ENCODE data around the gene ADNP.
"Not testable (repeated sequence)": the region's sequence is repeated elsewhere in the genome, so short reads cannot be mapped to it uniquely, and the experiment has no call there.

The ADNP gene

GRCh38 chr20:50903353-50904051 lies 27.7 kb downstream of the ADNP start:
- DNase-seq (ENCODE audit: low read depth in 4 of 4, low spot score in 1 of 4), result no peak

- DNase-seq (ENCODE audit: low read depth in 4 of 4, low spot score in 1 of 4), result no peak
Measured at GRCh38 chr20:50901301-50901700, 29.9 kb downstream of the ADNP start.

DNA sequence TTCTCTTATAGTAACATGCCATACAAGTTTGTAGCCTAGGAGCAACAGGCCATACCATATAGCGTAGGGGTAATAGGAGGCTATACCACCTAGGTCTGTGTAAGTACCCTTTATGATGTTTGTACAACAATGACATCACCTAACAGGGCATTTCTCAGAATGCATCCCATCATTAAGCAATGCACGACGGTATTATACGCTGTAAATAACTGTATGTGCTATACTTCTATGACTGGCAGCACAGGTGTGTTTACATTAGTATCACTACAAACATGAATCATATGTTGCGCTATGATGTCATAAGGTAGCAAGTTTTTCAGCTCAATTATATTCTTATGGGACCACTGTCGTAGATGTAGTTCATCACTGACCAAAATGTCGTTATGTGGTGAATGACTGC lies 31.0 kb downstream of the ADNP start:
- DNase-seq (ENCODE audit: low read depth in 4 of 4, low spot score in 1 of 4), result no peak

- no peak for DNase-seq (ENCODE audit: low read depth in 4 of 4, low spot score in 1 of 4)
Measured at GRCh38 chr20:50898475-50898874, 32.8 kb downstream of the ADNP start.

GRCh38 chr20:50895111-50895830 lies 36.0 kb downstream of the ADNP start:
- no peak for DNase-seq (ENCODE audit: low read depth in 4 of 4, low spot score in 1 of 4)

GRCh38 chr20:50893620-50894019 lies 37.6 kb downstream of the ADNP start:
- DNase-seq (ENCODE audit: low read depth in 4 of 4, low spot score in 1 of 4), result no peak

GRCh38 chr20:50892394-50892793 lies 38.8 kb downstream of the ADNP start:
- DNase-seq (ENCODE audit: low read depth in 4 of 4, low spot score in 1 of 4), result no peak

GRCh38 chr20:50891138-50891537 lies 40.1 kb downstream of the ADNP start:
- no peak for DNase-seq (ENCODE audit: low read depth in 4 of 4, low spot score in 1 of 4)

DNA sequence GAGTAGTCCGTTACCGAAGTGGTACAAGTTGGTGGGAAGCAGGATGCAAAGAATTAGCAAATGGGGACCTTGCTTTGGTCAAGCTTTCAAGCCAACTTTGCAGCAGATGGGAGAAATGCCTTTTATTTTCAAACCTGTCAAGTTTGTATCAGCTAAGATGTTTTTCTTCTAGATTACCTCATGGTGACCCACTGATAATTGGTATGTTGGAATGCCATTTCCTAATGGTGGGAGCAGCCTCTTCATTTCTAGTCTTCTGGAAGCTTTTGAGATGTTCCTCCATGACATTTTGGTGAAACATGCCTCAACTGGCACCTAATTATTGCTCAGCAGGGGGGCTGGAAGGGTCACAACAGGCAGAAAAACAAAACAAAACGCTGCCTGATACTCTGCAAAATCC lies 43.7 kb downstream of the ADNP start:
- DNase-seq (ENCODE audit: low read depth in 4 of 4, low spot score in 1 of 4), result no peak

DNA sequence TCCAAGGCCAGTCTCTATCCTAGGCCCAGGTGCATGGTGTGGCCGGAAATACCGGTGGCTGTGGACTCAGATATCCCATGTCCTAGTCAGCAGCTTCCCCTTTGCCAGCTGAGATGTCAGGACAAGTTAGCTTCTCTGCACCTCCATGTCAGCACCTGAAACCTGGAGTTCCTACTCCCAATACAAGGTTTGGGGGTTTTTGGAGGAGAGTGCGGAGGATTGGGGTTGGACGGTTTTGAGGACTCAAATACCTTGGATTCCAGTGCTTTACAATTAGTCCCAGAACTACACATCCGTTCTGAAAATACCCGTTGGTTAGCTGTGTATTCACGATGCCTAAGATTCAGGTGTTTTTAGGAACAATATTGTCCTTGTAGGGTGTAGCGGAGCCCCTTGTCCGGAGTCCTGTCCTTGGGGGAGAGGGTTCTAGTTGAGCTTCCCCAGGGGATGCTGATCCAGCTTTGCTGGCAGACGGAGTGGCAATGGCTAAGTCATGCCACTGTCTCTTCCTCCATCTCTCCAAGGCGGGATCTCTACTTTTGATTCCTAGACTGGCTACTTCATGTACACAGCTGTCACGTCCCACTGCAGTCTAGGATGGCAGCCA lies 45.0 kb downstream of the ADNP start:
- DNase-seq (ENCODE audit: low read depth in 4 of 4, low spot score in 1 of 4), result no peak

DNA sequence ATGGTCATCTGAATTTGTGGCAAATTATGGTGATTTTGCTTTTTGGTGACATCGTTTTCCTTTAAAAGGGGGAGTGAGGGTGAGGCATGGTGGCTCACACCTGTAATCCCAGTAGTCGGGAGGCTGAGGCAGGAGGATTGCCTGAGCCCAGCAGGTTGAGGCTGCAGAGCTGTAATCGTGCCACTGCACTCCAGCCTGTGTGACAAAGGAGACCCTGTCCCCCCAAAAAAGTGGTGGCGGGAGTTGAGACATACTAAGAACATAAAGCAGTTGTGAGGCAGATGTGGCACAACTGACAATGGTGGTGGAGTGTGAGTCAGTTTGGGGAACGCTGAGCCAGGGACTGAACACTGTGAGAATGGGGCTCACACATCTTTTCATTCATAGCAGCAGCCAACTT lies 45.5 kb downstream of the ADNP start:
- DNase-seq (ENCODE audit: low read depth in 4 of 4, low spot score in 1 of 4), result no peak

DNA sequence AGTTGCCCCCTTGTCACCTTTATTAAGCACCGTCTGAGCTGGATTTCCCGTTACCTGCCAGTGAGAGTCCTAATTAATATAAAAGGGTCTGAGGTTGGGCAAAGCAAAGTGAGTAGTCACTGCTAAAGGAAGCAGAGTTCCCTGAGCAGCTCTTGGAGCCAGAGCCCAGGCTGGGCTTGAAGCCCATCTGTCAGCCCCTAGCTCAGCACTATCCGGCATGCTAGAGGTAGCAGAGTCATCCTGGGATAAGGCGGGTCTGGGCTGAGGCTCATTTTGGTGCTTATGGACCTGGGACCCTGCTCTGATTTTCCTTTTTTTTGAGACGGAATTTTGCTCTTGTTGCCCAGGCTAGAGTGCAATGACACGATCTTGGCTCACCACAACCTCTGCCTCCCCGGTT lies 46.2 kb downstream of the ADNP start:
- DNase-seq (ENCODE audit: low read depth in 4 of 4, low spot score in 1 of 4), result no peak

- no peak for DNase-seq (ENCODE audit: low read depth in 4 of 4, low spot score in 1 of 4)
Measured at GRCh38 chr20:50883856-50884255, 47.4 kb downstream of the ADNP start.

DNA sequence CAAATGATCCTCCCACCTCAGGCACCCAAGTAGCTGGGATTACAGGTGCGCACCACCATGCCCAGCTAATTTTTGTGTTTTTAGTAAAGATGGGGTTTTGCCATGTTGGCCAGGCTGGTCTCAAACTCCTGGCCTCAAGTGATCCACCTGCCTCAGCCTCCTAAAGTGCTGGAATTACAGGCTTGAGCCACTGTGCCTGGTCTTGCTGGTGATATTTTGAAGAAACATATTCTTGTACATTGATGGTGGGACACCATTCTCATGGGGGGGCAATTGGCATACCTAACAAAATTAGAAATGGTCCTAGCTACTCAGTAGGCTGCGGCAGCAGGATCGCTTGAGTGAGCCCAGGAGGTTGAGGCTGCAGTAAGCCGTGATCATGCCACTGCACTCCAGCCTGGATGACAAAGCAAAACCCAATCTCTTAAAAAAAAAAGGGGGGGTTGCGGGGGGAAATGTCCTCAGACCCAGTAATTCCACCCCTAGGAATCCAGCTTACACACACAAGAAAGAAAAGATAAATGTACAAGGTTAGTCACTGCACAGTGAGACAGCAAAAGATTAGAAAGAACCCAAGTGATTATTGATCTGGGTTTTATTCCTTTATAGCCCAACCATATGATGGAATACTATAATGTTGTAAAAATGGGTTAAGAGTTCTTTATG lies 49.3 kb downstream of the ADNP start:
- DNase-seq (ENCODE audit: low read depth in 4 of 4, low spot score in 1 of 4), result not testable (repeated sequence)

DNA sequence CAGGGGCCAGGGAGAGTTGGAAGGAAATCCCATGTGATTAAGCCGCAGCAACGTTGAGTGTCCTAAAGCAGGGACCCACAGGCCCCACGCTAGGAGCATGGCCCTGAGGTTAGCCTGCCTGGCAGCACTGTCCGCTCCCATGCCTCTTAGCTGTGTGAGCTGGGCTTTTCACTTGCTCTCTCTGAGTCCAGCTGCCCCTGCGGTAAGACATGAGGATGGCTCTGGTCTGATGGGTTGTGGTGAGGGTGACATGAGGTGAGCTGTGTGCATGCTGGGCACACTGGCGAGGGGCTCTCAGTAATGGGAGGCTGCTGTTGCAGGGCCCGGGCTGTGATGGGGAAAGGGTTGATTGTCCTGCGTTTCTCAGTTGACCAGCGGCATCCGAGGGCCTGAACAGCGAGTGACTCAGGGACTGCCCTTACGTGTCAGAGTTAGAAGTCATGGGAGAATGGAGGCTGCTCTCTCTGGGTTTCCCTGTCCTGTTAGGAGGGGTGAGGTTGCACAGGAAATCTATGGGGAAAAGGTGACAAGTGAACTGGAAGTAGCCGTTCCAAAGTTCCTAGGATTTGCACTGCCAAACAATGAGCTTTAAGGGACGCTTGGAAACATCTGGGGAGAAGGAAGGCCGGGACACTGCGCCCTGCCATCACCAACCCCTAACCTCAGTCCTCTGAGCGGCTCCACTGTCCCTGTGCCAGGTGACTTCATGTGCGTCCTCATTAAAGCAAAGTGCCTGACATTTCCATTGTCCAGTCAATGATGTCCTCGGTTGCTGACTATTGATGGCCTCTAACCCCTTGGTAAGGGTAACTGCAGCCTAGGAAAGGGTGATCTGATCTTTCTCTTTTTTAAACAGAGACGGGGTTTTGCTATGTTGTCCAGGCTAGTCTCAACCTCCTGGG lies 51.3 kb downstream of the ADNP start:
- DNase-seq (ENCODE audit: low read depth in 4 of 4, low spot score in 1 of 4), result no peak

GRCh38 chr20:50877232-50877743 lies 53.9 kb downstream of the ADNP start:
- no peak for DNase-seq (ENCODE audit: low read depth in 4 of 4, low spot score in 1 of 4)

- DNase-seq (ENCODE audit: low read depth in 4 of 4, low spot score in 1 of 4), result no peak
Measured at GRCh38 chr20:50876816-50877215, 54.4 kb downstream of the ADNP start.

DNA sequence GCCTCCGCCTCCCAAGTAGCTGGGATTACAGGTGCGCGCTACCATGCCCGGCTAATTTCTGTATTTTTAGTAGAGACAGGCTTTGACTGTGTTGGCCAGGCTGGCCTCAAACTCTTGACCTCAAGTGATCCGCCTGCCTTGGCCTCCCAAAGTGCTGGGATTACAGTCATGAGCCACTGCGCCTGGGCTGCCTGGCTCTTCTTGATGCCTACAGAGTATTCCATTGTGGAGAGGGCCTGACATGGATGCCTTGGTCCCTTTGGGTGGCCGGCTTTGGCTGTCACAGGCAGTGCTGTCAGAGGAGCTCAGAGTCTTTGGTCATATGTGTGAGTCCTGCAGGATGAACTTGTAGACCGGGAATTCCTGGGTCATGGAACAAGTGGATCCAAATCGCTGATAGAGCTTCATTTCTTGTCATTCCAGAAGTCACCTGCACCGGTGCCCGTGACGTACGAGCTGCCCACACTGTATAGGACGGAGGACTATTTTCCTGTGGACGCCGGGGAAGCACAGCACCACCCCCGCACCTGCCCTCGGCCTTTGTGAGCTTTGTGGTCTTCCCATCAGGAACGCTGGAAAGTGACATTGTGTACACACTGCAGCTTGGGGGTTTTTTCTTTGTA lies 55.1 kb downstream of the ADNP start:
- DNase-seq (ENCODE audit: low read depth in 4 of 4, low spot score in 1 of 4), result no peak

DNA sequence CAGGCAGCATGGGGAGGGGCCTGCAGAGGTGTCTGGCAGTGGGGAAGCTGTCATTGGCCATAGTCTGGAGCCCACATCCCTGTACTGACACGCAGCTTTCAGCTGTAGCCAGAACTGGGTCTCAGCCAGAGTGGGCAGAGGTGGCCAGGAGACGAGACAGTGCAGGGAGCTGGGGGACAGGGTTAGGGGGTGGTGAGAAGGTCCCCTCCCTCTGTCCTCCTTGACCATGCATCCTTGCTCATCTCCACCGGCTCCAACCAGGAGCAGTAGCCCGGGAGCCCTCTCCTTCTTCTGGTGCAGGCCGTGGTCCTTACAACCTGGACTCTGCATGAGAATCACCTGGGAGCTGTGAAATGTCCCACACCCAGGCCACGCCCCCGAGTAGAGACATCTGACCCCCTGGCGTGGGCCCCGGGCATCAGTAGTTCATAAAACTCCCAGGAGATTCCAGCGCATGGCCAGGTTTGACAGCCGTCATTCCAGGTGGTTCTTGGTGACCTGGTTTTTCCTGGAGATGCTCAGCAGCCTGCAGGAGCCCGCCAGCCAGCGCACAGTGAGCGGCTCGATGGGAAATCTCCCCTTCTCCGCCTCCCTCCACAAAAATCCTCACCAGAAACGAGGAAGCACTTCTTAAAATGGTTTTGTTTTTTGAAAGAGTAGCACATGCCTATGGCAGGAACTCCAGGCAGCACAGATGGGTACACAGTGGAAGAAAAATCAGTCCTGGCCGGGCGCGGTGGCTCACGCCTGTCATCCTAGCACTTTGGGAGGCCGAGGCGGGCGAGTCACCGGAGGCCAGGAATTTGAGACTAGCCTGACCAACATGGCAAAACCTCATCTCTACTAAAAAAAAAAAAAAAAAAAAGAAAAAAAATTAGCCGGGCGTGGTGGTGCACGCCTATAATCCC lies 56.2 kb downstream of the ADNP start:
- DNase-seq (ENCODE audit: low read depth in 4 of 4, low spot score in 1 of 4), result no peak

Measured in stimulated activated CD4-positive, alpha-beta T cell treated with anti-CD3 and anti-CD28 coated beads, Interleukin-1b, Interleukin-23, amount 100 ng/mL, for 24 hours (primary cell).